Renal cortical epithelial cell (primary cell): Measurements from ENCODE around the gene CAMK2G. TPM values are rescaled to one million over a fixed set of nuclear protein-coding genes. Genes with fewer than 3 reads are reported as not detected.
"Not testable (repeated sequence)": the region's sequence is repeated elsewhere in the genome, so short reads cannot be mapped to it uniquely, and the experiment has no call there.

Experiments
- DNase-seq: peaks from one replicate; pipeline ENCODE4 v3.0.0-alpha.2; 2011; ENCODE audit warnings: low read depth
- total RNA-seq: library from RNA; depleted of rRNA; stranded (reverse); fragments of >200 nt; gene quantifications from 2 replicates; pipeline ENCODE4 v1.2.3, GENCODE V29; 2014

Gene CAMK2G
- 20.3 and 21.1 TPM in 2 replicates for total RNA-seq

DNA sequence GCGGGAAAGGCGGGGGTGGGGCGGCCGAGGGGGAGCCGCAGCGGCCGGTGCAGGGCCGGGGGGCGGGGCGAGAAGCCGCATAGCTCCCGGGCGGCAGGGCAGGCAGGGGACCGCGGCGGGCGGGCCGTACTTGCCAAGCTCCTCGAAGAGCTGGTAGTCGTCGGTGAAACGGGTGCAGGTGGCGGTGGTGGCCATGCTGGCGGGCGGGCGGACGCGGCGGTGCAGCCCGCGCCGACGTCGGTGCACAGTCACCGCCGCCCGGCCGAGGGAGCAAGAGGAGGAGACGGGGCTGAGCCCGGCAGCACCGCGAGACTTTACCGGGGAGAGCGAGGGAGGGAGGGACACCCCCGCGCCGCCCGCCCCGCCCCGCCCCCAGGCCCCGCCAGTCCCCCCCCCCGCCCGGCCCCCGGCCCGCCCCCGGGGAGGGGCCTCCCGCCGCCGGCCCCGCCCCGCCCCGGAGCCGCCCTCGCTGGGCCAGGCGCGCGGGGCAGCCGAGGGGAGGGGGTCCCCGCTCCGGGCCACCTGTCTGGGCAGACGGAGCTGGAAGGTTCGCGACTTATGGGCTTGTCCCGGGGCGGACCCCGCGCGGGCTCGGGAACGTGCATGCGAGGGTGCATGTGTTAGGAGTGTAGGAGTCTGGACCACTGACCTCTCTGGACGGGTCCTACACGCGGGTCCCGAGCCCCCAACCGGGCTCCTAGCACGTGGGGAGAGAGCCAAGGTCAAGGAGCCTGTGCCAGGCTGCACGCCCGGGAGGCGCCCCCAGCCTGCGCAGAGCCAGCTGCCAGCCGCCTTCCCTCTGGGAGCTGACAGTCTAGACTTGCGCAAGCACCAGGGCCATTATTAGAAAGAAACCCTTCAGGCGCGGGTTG, at the start of gene CAMK2G:
CAMK2G (minus strand) TSS at position 289 of the 872 bp plus-strand sequence; CDS start at position 195, 94 bp downstream.
- DNase-seq, result peak; percentile 47

DNA sequence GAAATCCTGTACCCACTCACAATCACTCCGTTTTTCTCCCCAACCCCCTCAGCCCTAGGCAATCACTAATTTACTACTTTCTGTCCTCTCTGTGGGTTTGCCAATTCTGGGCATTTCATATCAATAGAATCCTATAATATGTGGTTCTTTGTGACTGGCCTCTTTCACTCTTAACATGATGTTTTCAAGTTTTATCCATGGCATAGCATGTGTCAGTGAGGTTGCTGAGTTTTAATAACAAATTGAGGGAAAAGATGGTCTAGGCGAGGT, 48.4 kb upstream of the CAMK2G start:
- DNase-seq, result no peak

DNA sequence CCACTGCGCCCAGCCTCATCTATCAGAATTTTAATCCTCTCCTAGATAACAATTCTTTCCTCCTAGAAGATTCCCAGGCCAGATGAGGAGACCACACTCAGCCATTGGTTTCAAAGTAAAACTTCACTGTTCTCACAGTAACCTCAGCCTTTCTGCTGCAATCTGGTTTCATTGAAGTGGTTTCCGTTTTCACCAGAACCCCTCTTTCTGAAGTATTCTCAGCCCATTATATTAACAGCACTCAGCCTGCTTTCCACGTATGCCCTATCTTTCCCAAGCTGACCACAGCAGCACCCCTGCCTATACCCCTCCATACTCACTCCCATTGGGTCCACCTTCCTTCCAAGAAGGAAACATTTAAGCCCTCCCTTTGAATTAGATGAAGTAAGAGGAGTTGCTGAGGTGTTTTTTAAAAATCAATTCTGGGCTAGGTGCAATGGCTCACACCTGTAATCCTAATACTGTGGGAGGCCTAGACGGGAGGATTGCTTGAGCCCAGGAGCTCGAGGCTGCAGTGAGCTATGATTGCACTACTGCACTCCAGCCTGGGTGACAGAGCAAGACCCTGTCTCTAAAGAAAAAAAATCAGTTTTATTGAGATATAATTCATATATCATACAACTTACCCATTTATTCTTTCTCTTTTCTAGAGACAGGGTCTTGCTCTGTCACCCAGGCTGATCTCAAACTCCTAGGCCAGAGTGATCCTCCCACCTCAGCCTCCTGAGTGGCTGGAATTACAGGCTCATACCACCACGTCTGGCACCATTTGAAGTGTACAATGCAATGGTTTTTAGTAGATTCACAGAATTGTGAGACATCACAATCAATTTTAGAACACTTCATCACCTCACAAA, 47.9 kb upstream of the CAMK2G start:
- no peak for DNase-seq

- no peak for DNase-seq
Observed at GRCh38 chr10:73920089-73920488, 45.7 kb upstream of the CAMK2G start.

GRCh38 chr10:73919481-73919880, 45.1 kb upstream of the CAMK2G start:
- not testable (repeated sequence) for DNase-seq

- DNase-seq, result no peak
Observed at GRCh38 chr10:73917566-73918305, 43.4 kb upstream of the CAMK2G start.

GRCh38 chr10:73916761-73917470, 42.6 kb upstream of the CAMK2G start:
- no peak for DNase-seq

DNA sequence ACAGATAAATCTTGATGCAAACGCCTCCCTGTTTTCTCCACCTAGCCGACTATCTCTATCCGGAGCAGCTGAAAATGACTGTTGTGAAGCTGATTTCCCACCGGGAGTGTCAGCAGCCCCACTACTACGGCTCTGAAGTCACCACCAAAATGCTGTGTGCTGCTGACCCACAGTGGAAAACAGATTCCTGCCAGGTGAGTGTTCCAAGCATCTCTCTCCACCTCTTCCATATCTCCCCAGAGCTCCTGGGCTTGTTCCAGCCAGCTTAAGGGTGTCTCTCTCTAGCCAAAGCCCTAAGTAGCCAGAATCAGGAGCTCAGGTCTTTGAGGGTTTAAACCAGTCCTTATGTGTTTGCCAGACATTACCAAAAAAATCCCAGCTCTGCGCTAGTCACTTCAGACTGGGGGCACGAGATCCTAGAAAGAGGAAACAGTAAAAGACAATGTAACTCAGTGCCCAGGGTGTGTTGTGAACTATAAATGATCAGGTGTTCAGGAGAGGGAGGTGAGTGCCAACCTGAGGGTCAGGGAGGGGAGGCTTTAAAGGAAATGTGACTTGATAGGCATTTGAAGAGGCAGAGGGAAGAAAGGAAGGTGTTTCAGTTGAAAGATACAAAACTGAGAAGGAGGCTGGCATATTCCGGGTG, 41.0 kb upstream of the CAMK2G start:
- no peak for DNase-seq

GRCh38 chr10:73914036-73914435, 39.7 kb upstream of the CAMK2G start:
- DNase-seq, result no peak

GRCh38 chr10:73911553-73912004, 37.2 kb upstream of the CAMK2G start:
- DNase-seq, result no peak

DNA sequence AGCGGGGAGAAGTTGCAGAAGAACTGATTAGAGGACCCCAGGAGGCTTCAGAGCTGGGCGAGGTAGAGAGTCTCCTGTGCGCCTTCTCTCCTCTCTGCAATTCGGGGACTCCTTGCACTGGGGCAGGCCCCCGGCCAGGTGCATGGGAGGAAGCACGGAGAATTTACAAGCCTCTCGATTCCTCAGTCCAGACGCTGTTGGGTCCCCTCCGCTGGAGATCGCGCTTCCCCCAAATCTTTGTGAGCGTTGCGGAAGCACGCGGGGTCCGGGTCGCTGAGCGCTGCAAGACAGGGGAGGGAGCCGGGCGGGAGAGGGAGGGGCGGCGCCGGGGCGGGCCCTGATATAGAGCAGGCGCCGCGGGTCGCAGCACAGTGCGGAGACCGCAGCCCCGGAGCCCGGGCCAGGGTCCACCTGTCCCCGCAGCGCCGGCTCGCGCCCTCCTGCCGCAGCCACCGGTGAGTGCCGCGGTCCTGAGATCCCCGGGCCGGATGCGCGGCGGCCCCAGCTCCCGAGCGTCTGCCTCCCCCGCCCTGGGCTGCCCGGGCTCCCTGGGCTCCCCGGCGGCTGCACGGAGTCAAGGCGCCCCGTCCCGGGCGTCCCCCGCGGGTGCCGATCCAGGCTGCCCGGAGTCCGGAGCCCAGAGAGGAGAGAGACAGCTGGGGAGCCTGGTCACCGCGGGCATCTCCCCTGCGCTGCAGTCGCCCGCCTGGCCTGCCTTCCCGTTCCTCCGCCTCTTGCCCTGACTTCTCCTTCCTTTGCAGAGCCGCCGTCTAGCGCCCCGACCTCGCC, 36.6 kb upstream of the CAMK2G start, which contains the start of gene PLAU:
PLAU (plus strand) TSS at position 369 of the 789 bp plus-strand sequence. CDS start 424 bp downstream, outside the sequence.
- DNase-seq, result no peak

DNA sequence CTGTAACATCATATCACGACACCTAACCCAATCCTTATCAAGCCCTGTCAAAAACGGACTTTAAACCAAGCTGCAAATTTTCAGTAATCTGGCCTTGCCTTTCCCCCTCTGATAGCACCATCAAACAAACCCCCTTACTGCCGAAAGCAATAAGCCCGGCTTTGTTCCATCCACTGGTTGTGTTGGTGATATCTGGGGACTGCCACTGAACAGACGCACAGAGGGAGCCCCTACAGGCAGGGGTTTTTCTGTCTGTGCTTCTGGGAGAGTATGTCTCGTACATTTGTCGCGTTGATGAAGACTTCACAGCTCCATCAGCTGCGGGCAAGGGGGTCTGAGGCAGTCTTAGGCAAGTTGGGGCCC, 36.0 kb upstream of the CAMK2G start:
- no peak for DNase-seq

GRCh38 chr10:73909540-73910115, 35.3 kb upstream of the CAMK2G start:
- DNase-seq, result no peak

- peak; percentile 99 for DNase-seq
Observed at GRCh38 chr10:73908853-73909539, 34.6 kb upstream of the CAMK2G start.

DNA sequence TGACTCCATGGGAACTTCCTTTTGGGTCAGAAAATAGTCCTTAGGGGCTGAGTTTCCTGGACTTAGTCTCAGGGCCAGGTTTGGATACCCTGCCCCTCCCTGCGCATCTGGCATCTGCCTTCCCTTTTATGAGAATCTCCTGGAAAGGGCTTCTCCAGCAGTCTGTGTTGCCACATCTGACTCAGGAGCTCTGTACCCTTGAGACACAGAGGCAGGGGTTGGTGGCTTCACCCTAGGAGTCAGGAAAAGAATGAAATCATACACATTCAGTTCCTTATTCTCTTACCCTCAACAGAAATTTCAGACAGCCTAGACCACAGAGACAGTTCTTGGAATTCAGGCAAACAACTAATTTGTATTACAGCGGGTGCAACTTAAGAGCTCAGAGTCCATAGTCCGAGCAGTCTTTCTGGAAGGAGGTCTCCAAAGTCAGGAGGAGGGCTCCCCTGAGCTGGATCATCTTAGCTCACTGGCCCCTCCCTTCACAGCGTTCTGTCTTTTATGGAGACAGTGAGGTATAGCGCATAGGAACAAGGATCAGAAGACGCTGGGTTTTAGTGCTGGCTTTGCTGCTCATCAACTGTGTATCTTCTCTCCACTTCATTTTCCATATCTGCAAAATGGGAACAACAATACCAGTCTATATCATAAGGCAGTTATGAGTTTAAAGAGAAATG, 33.6 kb upstream of the CAMK2G start:
- peak; percentile 89 for DNase-seq

GRCh38 chr10:73906524-73907447, 32.4 kb upstream of the CAMK2G start:
- peak; percentile 96 for DNase-seq

DNA sequence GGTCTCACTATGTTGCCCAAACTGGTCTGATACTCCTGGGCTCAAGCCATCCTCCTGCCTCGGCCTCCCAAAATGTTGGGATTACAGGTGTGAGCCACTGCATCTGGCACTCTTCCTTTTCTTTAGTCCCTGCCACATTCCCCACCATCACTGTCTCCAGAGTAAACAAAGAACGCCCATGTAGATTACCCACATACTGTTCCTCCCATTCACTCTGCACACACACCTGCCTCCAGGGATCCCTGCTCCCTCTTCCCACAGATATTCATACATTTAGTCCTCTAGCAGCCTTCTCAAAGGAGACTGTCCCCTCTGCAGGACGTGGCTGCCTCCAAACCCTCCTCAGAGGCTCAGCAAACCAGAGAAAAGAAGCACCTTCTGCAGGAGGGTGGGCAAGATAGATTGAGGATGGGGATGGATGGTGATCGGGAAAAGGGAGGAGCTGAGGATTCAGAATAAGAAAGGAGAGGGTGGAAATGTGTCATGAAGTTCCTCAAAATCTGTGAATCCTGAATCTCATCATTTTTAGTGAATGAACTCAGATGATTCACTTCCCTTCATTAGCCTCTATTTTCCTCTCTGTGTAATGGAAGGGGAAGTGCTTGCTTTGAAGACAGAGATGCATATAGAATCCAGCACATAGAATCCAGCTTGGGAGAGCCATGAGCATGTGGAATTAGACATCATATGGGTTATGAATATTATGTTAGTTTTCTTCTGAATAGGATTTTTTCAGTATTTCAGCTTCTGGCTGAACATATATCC, 31.1 kb upstream of the CAMK2G start:
- DNase-seq, result no peak
